SK-N-SH (cell line): ENCODE data around the gene GNB1L. TPM values are rescaled to one million over a fixed set of nuclear protein-coding genes. Genes with fewer than 3 reads are reported as not detected.

Experiments used
- CTCF ChIA-PET: fragments of 300-600, 350-600 bp; formaldehyde crosslinking; extraction: SDS; loops from one replicate; lab custom pipeline; 2021; lab: Yijun Ruan, JAX
- POLR2A ChIA-PET: fragments of 350-600 bp; sonication (Branson Sonifier 250); formaldehyde crosslinking; extraction: SDS; loops from one replicate; lab custom pipeline; 2020; ENCODE audit warnings: antibody characterized with exemption, inconsistent platforms; lab: Yijun Ruan, JAX
- DNase-seq: peaks from one replicate; pipeline ENCODE4 v3.0.0; 2012
- H2AFZ ChIP-seq: fragments of 200-600 bp; sonication (generic); 2 replicates; pipeline ENCODE4 v1.8.1; 2016; ENCODE audit warnings: antibody characterized with exemption, mild to moderate bottlenecking, low read depth
- H3F3A ChIP-seq: fragments of 200-600 bp; sonication (generic); replicated peaks from 2 replicates; pipeline ENCODE3; 2016; ENCODE audit warnings: antibody characterized with exemption, mild to moderate bottlenecking; ENCODE audit not compliant: insufficient read depth
- H3K27ac ChIP-seq, 2 experiments: fragments of 200-500 bp in 1 of 2; fragments of 200-600 bp in 1 of 2; sonication (Bioruptor generic) in 1 of 2; sonication (generic), shearing (Covaris generic) in 1 of 2; 2 replicates each; pipeline versions ENCODE4 v1.5.1 to v1.6.1; 2014 to 2016; ENCODE audit warnings: low read depth in 2 of 2, inconsistent platforms in 1 of 2, low read length in 1 of 2, mild to moderate bottlenecking in 1 of 2, mixed read lengths in 1 of 2
- H3K27me3 ChIP-seq: fragments of 200-600 bp; sonication (generic), shearing (Covaris generic); 2 replicates; pipeline ENCODE4 v1.6.1; 2016; ENCODE audit warnings: mixed run types; ENCODE audit not compliant: insufficient read depth
- H3K36me3 ChIP-seq, 2 experiments: fragments of 200-500 bp in 1 of 2; fragments of 200-600 bp in 1 of 2; sonication (Bioruptor generic) in 1 of 2; sonication (generic) in 1 of 2; replicated peaks in 1 of 2; 2 replicates each; pipeline versions ENCODE3 to v1.5.1; 2014 to 2016; ENCODE audit warnings: low read length in 1 of 2, mild to moderate bottlenecking in 1 of 2; ENCODE audit not compliant: insufficient read depth in 2 of 2, control insufficient read depth in 1 of 2
- H3K4me1 ChIP-seq, 2 experiments: fragments of 200-500 bp in 1 of 2; fragments of 200-600 bp in 1 of 2; sonication (Bioruptor generic) in 1 of 2; sonication (generic), shearing (Covaris generic) in 1 of 2; 2 replicates each; pipeline versions ENCODE4 v1.5.1 to v1.6.1; 2014 to 2016; ENCODE audit warnings: low read depth in 1 of 2, low read length in 1 of 2, mixed run types in 1 of 2; ENCODE audit not compliant: insufficient read depth in 2 of 2, control insufficient read depth in 1 of 2
- H3K4me2 ChIP-seq: fragments of 200-600 bp; sonication (generic), shearing (Covaris generic); 2 replicates; pipeline ENCODE4 v1.6.1; 2017; ENCODE audit warnings: mixed run types
- H3K4me3 ChIP-seq, 2 experiments: fragments of 200-500 bp in 1 of 2; fragments of 200-600 bp in 1 of 2; sonication (Bioruptor generic) in 1 of 2; sonication (generic), shearing (Covaris generic) in 1 of 2; 2 replicates each; pipeline versions ENCODE4 v1.5.1 to v1.8.1; 2014 to 2016; ENCODE audit warnings: low read depth in 2 of 2, inconsistent platforms in 1 of 2, low read length in 1 of 2, mild to moderate bottlenecking in 1 of 2, mixed read lengths in 1 of 2, moderate library complexity in 1 of 2
- H3K79me2 ChIP-seq: fragments of 200-600 bp; sonication (generic); 2 replicates; pipeline ENCODE4 v1.8.1; 2017; ENCODE audit warnings: mild to moderate bottlenecking; ENCODE audit not compliant: insufficient read depth
- H3K9ac ChIP-seq: fragments of 200-600 bp; sonication (generic); 2 replicates; pipeline ENCODE4 v1.6.1; 2017; ENCODE audit warnings: mixed run types
- H3K9me2 ChIP-seq: fragments of 200-600 bp; sonication (generic); 2 replicates; pipeline ENCODE4 v1.6.1; 2017; ENCODE audit warnings: mixed run types
- H3K9me3 ChIP-seq: fragments of 200-600 bp; sonication (generic); 2 replicates; pipeline ENCODE4 v1.6.1; 2017; ENCODE audit warnings: mixed run types, mild to moderate bottlenecking, moderate library complexity
- H4K20me1 ChIP-seq: fragments of 200-600 bp; sonication (generic); 2 replicates; pipeline ENCODE4 v1.6.1; 2017; ENCODE audit warnings: mild to moderate bottlenecking, mixed run types; ENCODE audit not compliant: insufficient read depth
- CTCF ChIP-seq: fragments of 200-600 bp; sonication (generic); IDR thresholded peaks from 2 replicates; pipeline ENCODE4 v1.6.1; 2017; ENCODE audit warnings: antibody characterized with exemption, mild to moderate bottlenecking, moderate library complexity
- EP300 ChIP-seq, 2 experiments: IDR thresholded peaks; 2 replicates each; pipeline versions ENCODE4 v1.4.0 to v1.6.1; 2012; ENCODE audit warnings: borderline replicate concordance in 1 of 2, low read depth in 1 of 2, low read length in 1 of 2
- EZH2phosphoT487 ChIP-seq: fragments of 200-600 bp; sonication (generic); IDR thresholded peaks from 2 replicates; pipeline ENCODE4 v1.6.1; 2017; ENCODE audit warnings: low read depth, mixed run types, mild to moderate bottlenecking, antibody characterized with exemption, moderate library complexity, borderline replicate concordance
- FOSL2 ChIP-seq: IDR thresholded peaks from 2 replicates; pipeline ENCODE4 v1.4.0; 2012; ENCODE audit warnings: low read depth, mild to moderate bottlenecking, moderate library complexity, borderline replicate concordance
- FOXM1 ChIP-seq: IDR thresholded peaks from 2 replicates; pipeline ENCODE4 v1.4.0; 2012; ENCODE audit warnings: low read depth, mild to moderate bottlenecking
- GATA2 ChIP-seq: sonication (generic); formaldehyde crosslinking; IDR thresholded peaks from 2 replicates; pipeline ENCODE4 v1.5.0; 2020; ENCODE audit warnings: mild to moderate bottlenecking, missing genetic modification reagents
- IRF3 ChIP-seq: fragments of 150-350 bp; IDR thresholded peaks from 2 replicates; pipeline ENCODE4 v1.6.1; 2016; ENCODE audit warnings: mild to moderate bottlenecking, low read depth, low read length
- JUND ChIP-seq: IDR thresholded peaks from 2 replicates; pipeline ENCODE4 v1.4.0; 2012
- MAX ChIP-seq: IDR thresholded peaks from 2 replicates; pipeline ENCODE4 v1.4.0; 2012; ENCODE audit warnings: low read depth
- MEF2A ChIP-seq: IDR thresholded peaks from 2 replicates; pipeline ENCODE4 v1.4.0; 2012; ENCODE audit warnings: low read depth, borderline replicate concordance
- MXI1 ChIP-seq: IDR thresholded peaks from 2 replicates; pipeline ENCODE4 v1.6.1; 2012; ENCODE audit warnings: mild to moderate bottlenecking, low read depth, low read length, improper control_type of control experiment
- PBX3 ChIP-seq: IDR thresholded peaks from 2 replicates; pipeline ENCODE4; 2012
- RAD21 ChIP-seq: IDR thresholded peaks from 2 replicates; pipeline ENCODE4 v1.6.1; 2012; ENCODE audit warnings: mild to moderate bottlenecking, low read length
- RCOR1 ChIP-seq: fragments of 150-350 bp; IDR thresholded peaks from 2 replicates; pipeline ENCODE4 v1.6.1; 2017; ENCODE audit warnings: antibody characterized with exemption, low read length
- SIN3A ChIP-seq: IDR thresholded peaks from 2 replicates; pipeline ENCODE4 v1.6.1; 2012; ENCODE audit warnings: low read depth, mild to moderate bottlenecking, low read length, moderate library complexity, borderline replicate concordance
- TAF1 ChIP-seq: IDR thresholded peaks from 2 replicates; pipeline ENCODE4 v1.6.1; 2012; ENCODE audit warnings: low read depth, mild to moderate bottlenecking, low read length, moderate library complexity, borderline replicate concordance
- USF1 ChIP-seq: IDR thresholded peaks from 2 replicates; pipeline ENCODE4 v1.4.0; 2012; ENCODE audit warnings: low read depth, borderline replicate concordance
- YY1 ChIP-seq: IDR thresholded peaks from 2 replicates; pipeline ENCODE4 v1.4.0; 2012; ENCODE audit warnings: low read depth, mild to moderate bottlenecking
- WGBS: methylation state at CpG from one replicate; pipeline ENCODE4 v1.1.6; 2017; ENCODE audit warnings: low lambda C conversion rate; 5-methylcytosine and 5-hydroxymethylcytosine counted together
- polyA plus RNA-seq, 3 experiments: library from polyadenylated mRNA; depleted of rRNA; stranded (reverse); fragments of >200 nt; gene quantifications; 2 replicates each; pipeline ENCODE4 v1.2.3, GENCODE V29; 2012
- TF ChIP-seq, protein P1 (sequence below): fragments of 150-350 bp; IDR thresholded peaks from 2 replicates; pipeline ENCODE4 v1.6.1; 2017; ENCODE audit warnings: antibody characterized with exemption, low read length, low read depth, borderline replicate concordance

Gene GNB1L
- polyA plus RNA-seq, 1 of the 3 experiments (the other 2 are of a cell fraction): 5.9 TPM

GRCh38 chr22:19876314-19876940 is 21.8 kb upstream of the GNB1L start (continued):
- TF ChIP-seq PBX3 (no peak), MXI1 (peak; percentile 59; the same call in 1 of the 2 replicates), MAX (no peak), RCOR1 (peak; percentile 42; the same call in 1 of the 2 replicates), FOXM1 (no peak), GATA2 (peak; percentile 42; the same call in 1 of the 2 replicates), SIN3A (no peak), RAD21 (peak; percentile 78), EP300 (IDR thresholded peaks at IDR 0.05; ENCODE audit: borderline replicate concordance in 1 of 2, low read depth in 1 of 2, low read length in 1 of 2) (peak in 1 of 2 experiments; percentile 40; a peak in 1 of 4 replicates)
- TF ChIP-seq, protein P1, sequence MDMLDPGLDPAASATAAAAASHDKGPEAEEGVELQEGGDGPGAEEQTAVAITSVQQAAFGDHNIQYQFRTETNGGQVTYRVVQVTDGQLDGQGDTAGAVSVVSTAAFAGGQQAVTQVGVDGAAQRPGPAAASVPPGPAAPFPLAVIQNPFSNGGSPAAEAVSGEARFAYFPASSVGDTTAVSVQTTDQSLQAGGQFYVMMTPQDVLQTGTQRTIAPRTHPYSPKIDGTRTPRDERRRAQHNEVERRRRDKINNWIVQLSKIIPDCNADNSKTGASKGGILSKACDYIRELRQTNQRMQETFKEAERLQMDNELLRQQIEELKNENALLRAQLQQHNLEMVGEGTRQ: no peak

GRCh38 chr22:19875531-19876313 is 21.0 kb upstream of the GNB1L start:
- DNase-seq: peak; percentile 42
- H3K4me1 ChIP-seq: peaks cover 24% of the 10 kb centered on the region in 2 experiments; a peak in 3 of 4 replicates
- H3F3A ChIP-seq: peaks cover 2% of the 10 kb centered on the region
- no peaks in the 10 kb centered on the region for H3K27me3 ChIP-seq
- no peak overlapping the region for H3K9ac ChIP-seq
- no peaks in the 10 kb centered on the region for H3K36me3 ChIP-seq
- H3K9me3 ChIP-seq: no peaks in the 10 kb centered on the region
- no peak overlapping the region for H3K4me3 ChIP-seq
- no peaks in the 10 kb centered on the region for H3K9me2 ChIP-seq
- CTCF ChIA-PET: interaction anchor here (1.0 to 6.1 kb wide), 25 partner anchors 9 to 196 kb away, joined by 3 to 64 read pairs (median 5); no protein-coding TSS in a partner anchor
- peak overlapping the region in 1 of 2 experiments; percentile 50; a peak in 2 of 4 replicates for H3K27ac ChIP-seq
- POLR2A ChIA-PET: interaction anchor here (1.5 kb wide), 1 partner anchor 145 kb away, joined by 4 read pairs; no protein-coding TSS in a partner anchor
- H4K20me1 ChIP-seq: no peaks in the 10 kb centered on the region
- TF ChIP-seq CTCF (no peak), JUND (no peak), MEF2A (no peak), PBX3 (no peak), GATA2 (no peak), IRF3 (no peak), EZH2phosphoT487 (no peak), YY1 (no peak), FOSL2 (no peak), USF1 (no peak), EP300 (IDR thresholded peaks at IDR 0.05; ENCODE audit: borderline replicate concordance in 1 of 2, low read depth in 1 of 2, low read length in 1 of 2) (no peak), TAF1 (no peak)
- WGBS: 75% methylated on average over 12 of the region's 23 CpGs
- H3K79me2 ChIP-seq: peaks cover 26% of the 10 kb centered on the region; the same call in 1 of the 2 replicates
- H3K4me2 ChIP-seq: no peak overlapping the region
- no peak overlapping the region for H2AFZ ChIP-seq
